Measurements from ENCODE around the gene PDIA6. TPM values are rescaled to one million over a fixed set of nuclear protein-coding genes. Genes with fewer than 3 reads are reported as not detected.
A peak's percentile ranks its signal among the peaks of the same experiment; 100 is the strongest.
"Not testable (repeated sequence)": the region's sequence is repeated elsewhere in the genome, so short reads cannot be mapped to it uniquely, and the experiment has no call there.

The PDIA6 gene
- total RNA-seq, 2 experiments from 2014 or later, result 123 to 157 TPM

DNA sequence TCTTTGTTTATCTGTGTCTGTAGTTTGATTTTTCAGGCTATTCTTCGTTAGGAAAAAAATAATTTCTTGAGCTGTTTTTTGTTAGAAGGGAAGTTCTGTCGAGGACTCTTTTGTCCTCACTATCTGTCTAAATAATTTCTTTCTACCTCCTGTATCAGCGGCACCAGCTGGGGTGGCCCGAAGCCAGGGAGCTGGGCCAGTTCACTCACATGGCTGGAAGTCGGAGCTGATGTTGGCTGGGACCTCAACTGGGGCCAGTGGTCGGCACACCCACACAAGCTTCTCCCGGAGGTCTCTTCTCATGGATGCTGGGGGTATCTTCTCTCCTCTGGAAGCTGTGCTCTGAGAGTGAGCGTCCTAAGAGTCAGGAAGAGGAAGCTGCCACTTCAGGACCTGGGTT is 8.0 kb upstream of the PDIA6 start:
- Mint-ChIP-seq H3K36me3 (ENCODE audit: low read depth) (no peaks in the 10 kb centered on the region), H3K27me3 (peaks cover 13% of the 10 kb centered on the region), H3K4me3 (no peak overlapping the region), H3K27ac (no peak overlapping the region), H3K9me3 (ENCODE audit: low read depth) (no peaks in the 10 kb centered on the region), H3K4me1 (no peaks in the 10 kb centered on the region)
- no peak for ATAC-seq
- POLR2A ChIA-PET, result no interaction called here
- intact Hi-C loops (cut with DNase I, micrococcal nuclease), result no loop called here
- CTCF ChIA-PET, result interaction anchor here (0.5 to 1.5 kb wide), 4 partner anchors 11 to 207 kb away, joined by 3 to 11 read pairs (median 3); no protein-coding TSS in a partner anchor
- DNase-seq, result no peak

DNA sequence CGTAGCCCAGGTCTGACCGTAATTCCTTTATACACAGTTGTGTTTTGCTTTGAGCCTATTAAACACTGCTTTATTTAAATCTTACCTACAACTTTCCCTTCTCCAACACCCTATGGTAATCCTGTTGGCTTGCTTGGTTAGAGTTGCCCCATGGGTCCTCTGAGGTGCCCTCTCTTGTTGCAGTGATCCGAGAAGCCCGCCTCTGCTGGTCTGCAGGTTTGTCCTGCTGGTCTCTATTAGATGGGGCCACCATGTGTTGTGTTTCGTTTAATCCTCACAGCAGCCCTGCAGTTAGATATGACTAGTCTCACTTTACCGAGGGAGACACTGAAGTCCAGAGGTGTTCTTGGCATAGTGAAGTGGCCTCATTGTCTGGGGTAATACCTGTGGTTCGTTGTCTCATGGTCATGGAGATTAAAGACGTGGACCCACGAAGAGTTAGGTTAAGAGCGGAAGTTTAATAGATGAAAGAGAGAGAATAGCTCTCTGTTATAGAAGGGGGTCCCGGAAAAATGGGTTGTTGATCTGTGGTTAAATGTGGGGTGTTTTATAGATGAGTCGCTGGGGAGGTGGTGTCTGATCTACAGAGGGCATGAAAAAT is 7.2 kb upstream of the PDIA6 start:
- ATAC-seq (no peak), DNase-seq (no peak)
- Mint-ChIP-seq H3K27ac (no peak overlapping the region), H3K27me3 (peaks cover 13% of the 10 kb centered on the region), H3K4me1 (no peaks in the 10 kb centered on the region), H3K36me3 (ENCODE audit: low read depth) (no peaks in the 10 kb centered on the region), H3K4me3 (no peak overlapping the region), H3K9me3 (ENCODE audit: low read depth) (no peaks in the 10 kb centered on the region)
- CTCF ChIA-PET, result interaction anchor here (0.7 to 1.5 kb wide), 2 partner anchors 12 to 27 kb away, joined by 3 to 11 read pairs; no protein-coding TSS in a partner anchor
- POLR2A ChIA-PET, result no interaction called here
- intact Hi-C loops (cut with DNase I, micrococcal nuclease), result no loop called here

DNA sequence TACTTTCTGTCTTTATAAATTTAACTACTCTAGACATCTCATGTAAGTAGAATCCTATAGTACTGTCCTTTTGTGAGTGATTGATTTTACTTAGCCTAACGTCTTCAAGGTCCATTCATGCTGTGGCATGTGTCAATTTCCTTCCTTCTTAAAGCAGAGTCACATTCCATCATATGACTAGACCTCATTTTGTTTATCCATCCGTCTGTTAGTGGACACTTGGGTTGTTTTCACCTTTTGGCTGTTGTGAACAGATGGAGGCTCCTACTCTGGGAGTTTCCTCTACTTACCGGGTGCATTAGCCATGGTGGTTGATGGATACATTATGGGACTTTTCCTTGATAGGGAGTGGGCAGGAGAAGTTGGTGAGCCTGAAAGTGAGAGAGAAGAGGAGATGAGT is 6.4 kb upstream of the PDIA6 start:
- no peaks in the 10 kb centered on the region for H3K4me1 Mint-ChIP-seq
- DNase-seq (no peak), ATAC-seq (no peak)
- intact Hi-C loops (cut with DNase I, micrococcal nuclease), result no loop called here
- H3K36me3 Mint-ChIP-seq (ENCODE audit: low read depth), result no peaks in the 10 kb centered on the region
- H3K27ac Mint-ChIP-seq, result no peak overlapping the region
- no peak overlapping the region for H3K4me3 Mint-ChIP-seq
- no peaks in the 10 kb centered on the region for H3K9me3 Mint-ChIP-seq (ENCODE audit: low read depth)
- peaks cover 13% of the 10 kb centered on the region for H3K27me3 Mint-ChIP-seq
- POLR2A ChIA-PET, result no interaction called here
- CTCF ChIA-PET, result interaction anchor here (0.7 kb wide), 1 partner anchor 334 kb away, joined by 3 read pairs; no protein-coding TSS in a partner anchor

DNA sequence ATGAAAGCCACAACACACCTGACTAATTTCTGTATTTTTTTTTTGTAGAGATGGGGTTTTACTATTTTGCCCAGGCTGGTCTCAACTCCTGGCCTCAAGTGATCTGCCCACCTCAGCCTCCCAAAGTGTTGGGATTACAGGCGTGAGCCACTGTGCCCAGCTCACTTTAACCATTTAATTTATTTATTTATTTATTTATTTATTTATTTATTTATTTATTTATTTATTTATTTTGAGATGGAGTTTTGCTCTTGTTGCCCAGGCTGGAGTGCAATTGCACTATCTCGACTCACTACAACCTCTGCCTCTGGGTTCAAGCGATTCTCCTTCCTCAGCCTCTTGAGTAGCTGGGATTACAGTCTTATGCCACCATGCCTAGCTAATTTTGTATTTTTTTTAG is 5.7 kb upstream of the PDIA6 start:
- ATAC-seq; H3K36me3 Mint-ChIP-seq (ENCODE audit: low read depth); H3K4me3 Mint-ChIP-seq; H3K4me1 Mint-ChIP-seq; intact Hi-C loops (cut with DNase I, micrococcal nuclease); DNase-seq; POLR2A ChIA-PET; H3K9me3 Mint-ChIP-seq (ENCODE audit: low read depth); H3K27ac Mint-ChIP-seq: not testable (repeated sequence)
- peaks cover 13% of the 10 kb centered on the region for H3K27me3 Mint-ChIP-seq
- CTCF ChIA-PET, result interaction anchor here (1.4 kb wide), 1 partner anchor 18 kb away, joined by 4 read pairs; no protein-coding TSS in a partner anchor

DNA sequence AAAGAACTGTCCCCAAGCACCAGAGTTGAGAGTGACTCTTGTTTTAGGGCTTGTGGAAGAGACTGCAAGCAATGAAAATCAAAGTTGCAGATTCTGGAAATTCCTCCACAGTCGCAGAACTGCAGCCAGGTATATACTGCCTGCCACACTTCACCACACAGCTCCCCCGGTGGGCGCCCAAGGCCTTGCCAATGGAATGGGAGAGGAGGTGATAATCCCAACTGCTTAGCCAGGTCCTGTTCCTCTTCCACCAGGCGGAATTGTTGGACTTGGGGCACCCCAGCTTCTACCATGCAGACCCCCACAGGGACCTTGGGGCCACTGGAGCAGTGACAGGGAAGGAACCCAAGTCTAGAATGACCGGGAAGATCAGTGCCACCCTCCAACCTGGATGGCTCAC is 4.8 kb upstream of the PDIA6 start:
- Mint-ChIP-seq H3K4me1 (peaks cover 2% of the 10 kb centered on the region), H3K27me3 (peaks cover 13% of the 10 kb centered on the region), H3K9me3 (ENCODE audit: low read depth) (no peaks in the 10 kb centered on the region), H3K4me3 (no peak overlapping the region), H3K36me3 (ENCODE audit: low read depth) (no peaks in the 10 kb centered on the region), H3K27ac (no peak overlapping the region)
- peak; percentile 45 for DNase-seq
- ChIA-PET POLR2A (no interaction called here), CTCF (interaction anchor here (0.7 to 1.8 kb wide), 9 partner anchors 8 to 315 kb away, joined by 3 to 9 read pairs (median 4); a partner anchor contains a TSS)
- intact Hi-C loops (cut with DNase I, micrococcal nuclease), result no loop called here
- ATAC-seq, result no peak

- Mint-ChIP-seq H3K36me3 (ENCODE audit: low read depth) (peaks cover 17% of the 10 kb centered on the region), H3K27me3 (peaks cover 10% of the 10 kb centered on the region), H3K4me3 (no peak overlapping the region), H3K4me1 (peaks cover 16% of the 10 kb centered on the region), H3K27ac (no peak overlapping the region), H3K9me3 (ENCODE audit: low read depth) (no peaks in the 10 kb centered on the region)
- intact Hi-C loops (cut with DNase I, micrococcal nuclease), result loop anchor here in 1 of 2 experiments (5.0 kb wide), 2 partner anchors 482 to 653 kb away; partner anchors contain the start of gene E2F6
- DNase-seq, result no peak
- no peak for ATAC-seq
- ChIA-PET POLR2A (no interaction called here), CTCF (interaction anchor here (1.0 kb wide), 1 partner anchor 318 kb away, joined by 4 read pairs; a partner anchor contains a TSS)
These were observed 2.2 kb upstream of the PDIA6 start for GRCh38 chr2:10814571-10815331.

GRCh38 chr2:10814142-10814541 is 1.6 kb upstream of the PDIA6 start:
- H3K27me3 Mint-ChIP-seq, result peaks cover 9% of the 10 kb centered on the region

GRCh38 chr2:10813163-10814138 is 866 bp upstream of the PDIA6 start:
- CTCF ChIA-PET; H3K27me3 Mint-ChIP-seq; H3K9me3 Mint-ChIP-seq (ENCODE audit: low read depth); ATAC-seq; DNase-seq: not testable (repeated sequence)
- Mint-ChIP-seq H3K4me3 (peak overlapping the region; percentile 89), H3K27ac (peak overlapping the region; percentile 13), H3K4me1 (peaks cover 25% of the 10 kb centered on the region), H3K36me3 (ENCODE audit: low read depth) (peaks cover 22% of the 10 kb centered on the region)
- POLR2A ChIA-PET, result interaction anchor here (0.7 to 1.7 kb wide), 2 partner anchors 124 to 450 kb away, joined by 4 to 6 read pairs; no protein-coding TSS in a partner anchor
- intact Hi-C loops (cut with DNase I, micrococcal nuclease), result loop anchor here in 1 of 2 experiments (2.0 to 5.0 kb wide), 5 partner anchors 481 to 933 kb away; partner anchors contain the start of genes E2F6, LPIN1, ROCK2 and RRM2

More at GRCh38 chr2:10814142-10814541, 1.6 kb upstream of the PDIA6 start:
- Mint-ChIP-seq H3K27ac (no peak overlapping the region), H3K4me3 (no peak overlapping the region), H3K4me1 (peaks cover 20% of the 10 kb centered on the region), H3K36me3 (ENCODE audit: low read depth) (peaks cover 19% of the 10 kb centered on the region), H3K9me3 (ENCODE audit: low read depth) (no peaks in the 10 kb centered on the region)
- DNase-seq (no peak), ATAC-seq (no peak)
- ChIA-PET POLR2A (interaction anchor here (0.7 kb wide), 1 partner anchor 450 kb away, joined by 4 read pairs; no protein-coding TSS in a partner anchor), CTCF (no interaction called here)
- intact Hi-C loops (cut with DNase I, micrococcal nuclease), result loop anchor here in 1 of 2 experiments (5.0 kb wide), 2 partner anchors 482 to 653 kb away; partner anchors contain the start of gene E2F6

DNA sequence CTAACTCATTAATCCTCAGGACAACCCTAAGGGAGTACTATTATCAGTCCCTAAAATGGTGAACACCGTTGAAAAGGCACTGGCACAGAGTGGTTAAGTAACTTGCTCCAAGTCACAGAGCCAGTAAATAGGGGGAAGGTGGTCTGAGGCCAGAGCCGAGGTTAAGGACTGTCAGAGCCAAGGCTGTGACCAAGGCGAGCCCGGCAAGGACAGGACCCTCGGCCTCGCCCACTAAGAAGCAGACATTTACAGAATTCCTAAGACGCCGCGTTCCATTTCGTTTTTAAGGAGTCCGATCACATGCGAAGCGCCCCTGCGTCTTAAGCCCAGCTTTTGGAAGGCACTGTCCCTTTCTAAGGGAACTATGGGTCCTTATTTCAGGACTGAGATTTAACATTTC is 1.1 kb downstream of the PDIA6 start:
- H3K4me1 Mint-ChIP-seq, result peaks cover 38% of the 10 kb centered on the region
- H3K27me3 Mint-ChIP-seq, result no peaks in the 10 kb centered on the region
- ChIA-PET CTCF (interaction anchor here (0.6 to 1.7 kb wide), 7 partner anchors 11 to 767 kb away, joined by 3 to 8 read pairs (median 3); a partner anchor contains a TSS), POLR2A (interaction anchor here (0.7 to 1.7 kb wide), 3 partner anchors 69 to 123 kb away, joined by 3 to 6 read pairs (median 3); no protein-coding TSS in a partner anchor)
- DNase-seq (no peak), ATAC-seq (no peak)
- intact Hi-C loops (cut with DNase I, micrococcal nuclease), result loop anchor here in 1 of 2 experiments (2.0 to 5.0 kb wide), 3 partner anchors 15 to 656 kb away; partner anchors contain the start of gene E2F6
- peaks cover 39% of the 10 kb centered on the region for H3K36me3 Mint-ChIP-seq (ENCODE audit: low read depth)
- H3K4me3 Mint-ChIP-seq, result peak overlapping the region; percentile 89
- H3K27ac Mint-ChIP-seq, result peak overlapping the region; percentile 90
- H3K9me3 Mint-ChIP-seq (ENCODE audit: low read depth), result no peaks in the 10 kb centered on the region

- peak overlapping the region; percentile 90 for H3K27ac Mint-ChIP-seq
- peak; percentile 15 for ATAC-seq
- intact Hi-C loops (cut with DNase I, micrococcal nuclease), result loop anchor here in 1 of 2 experiments (2.0 to 5.0 kb wide), 3 partner anchors 14 to 657 kb away; partner anchors contain the start of gene E2F6
- peaks cover 39% of the 10 kb centered on the region for H3K36me3 Mint-ChIP-seq (ENCODE audit: low read depth)
- H3K4me1 Mint-ChIP-seq, result peaks cover 38% of the 10 kb centered on the region
- POLR2A ChIA-PET, result no interaction called here
- CTCF ChIA-PET, result no interaction called here
- no peaks in the 10 kb centered on the region for H3K27me3 Mint-ChIP-seq
- H3K4me3 Mint-ChIP-seq, result peak overlapping the region; percentile 89
- H3K9me3 Mint-ChIP-seq (ENCODE audit: low read depth), result no peaks in the 10 kb centered on the region
- no peak for DNase-seq
These were observed 2.1 kb downstream of the PDIA6 start for GRCh38 chr2:10810202-10811161.

All from activated CD4-positive, alpha-beta T cell treated with anti-CD3 and anti-CD28 coated beads for 36 hours (primary cell).